Ramos (cell line): ENCODE measurements around the gene RDM1.
"Not testable (repeated sequence)": the region's sequence is repeated elsewhere in the genome, so short reads cannot be mapped to it uniquely, and the experiment has no call there.

Experiments used
- in situ Hi-C: fragments of 300-500 bp; cut with MboI; formaldehyde crosslinking; loops from one replicate; pipeline ENCODE4 v1.14.3; 2022; ENCODE audit warnings: low sequenced_read_pairs; ENCODE audit not compliant: unreplicated experiment

Gene RDM1

GRCh38 chr17:35930211-35931065 lies at the start of gene RDM1:
Gene RDM1 (minus strand): TSS chr17:35930773. CDS start chr17:35930727, 46 bp downstream.
- in situ Hi-C loops: no loop called here

- in situ Hi-C loops: loop anchor here (10.0 kb wide), 1 partner anchor 506 kb away; the partner anchor contains the start of gene ZNHIT3
Observed at GRCh38 chr17:35978346-35978745, 47.8 kb upstream of the RDM1 start.

GRCh38 chr17:35977509-35977908 lies 46.9 kb upstream of the RDM1 start:
- in situ Hi-C loops: loop anchor here (10.0 kb wide), 1 partner anchor 507 kb away; the partner anchor contains the start of gene ZNHIT3

- in situ Hi-C loops: loop anchor here (5.0 to 10.0 kb wide), 2 partner anchors 174 to 511 kb away; partner anchors contain the start of gene ZNHIT3
Observed at GRCh38 chr17:35973333-35974260, 43.0 kb upstream of the RDM1 start.

GRCh38 chr17:35972945-35973332 lies 42.4 kb upstream of the RDM1 start:
- in situ Hi-C loops: loop anchor here (5.0 to 10.0 kb wide), 2 partner anchors 174 to 512 kb away; partner anchors contain the start of gene ZNHIT3

GRCh38 chr17:35972535-35972934 lies 42.0 kb upstream of the RDM1 start:
- in situ Hi-C loops: loop anchor here (5.0 to 10.0 kb wide), 2 partner anchors 175 to 512 kb away; partner anchors contain the start of gene ZNHIT3

GRCh38 chr17:35972066-35972465 lies 41.5 kb upstream of the RDM1 start:
- in situ Hi-C loops: loop anchor here (5.0 to 10.0 kb wide), 2 partner anchors 175 to 513 kb away; partner anchors contain the start of gene ZNHIT3

GRCh38 chr17:35969558-35970380 lies 39.2 kb upstream of the RDM1 start:
- in situ Hi-C loops: loop anchor here (5.0 to 10.0 kb wide), 2 partner anchors 178 to 515 kb away; partner anchors contain the start of gene ZNHIT3

- in situ Hi-C loops: no loop called here
Observed at GRCh38 chr17:35968520-35969054, 38.0 kb upstream of the RDM1 start.

- in situ Hi-C loops: no loop called here
Observed at GRCh38 chr17:35965272-35965671, 34.7 kb upstream of the RDM1 start.

GRCh38 chr17:35963663-35964062 lies 33.1 kb upstream of the RDM1 start:
- in situ Hi-C loops: no loop called here

- in situ Hi-C loops: no loop called here
Observed at GRCh38 chr17:35953720-35954119, 23.1 kb upstream of the RDM1 start.

- in situ Hi-C loops: no loop called here
Observed at GRCh38 chr17:35949401-35949800, 18.8 kb upstream of the RDM1 start.

- in situ Hi-C loops: no loop called here
Observed at GRCh38 chr17:35948092-35948491, 17.5 kb upstream of the RDM1 start.

GRCh38 chr17:35947156-35947585 lies 16.6 kb upstream of the RDM1 start:
- in situ Hi-C loops: no loop called here

GRCh38 chr17:35944151-35944550 lies 13.6 kb upstream of the RDM1 start:
- in situ Hi-C loops: no loop called here

GRCh38 chr17:35943537-35943936 lies 13.0 kb upstream of the RDM1 start, which contains the start of gene LYZL6:
Gene LYZL6 (minus strand): TSS chr17:35943713. CDS start chr17:35939356, 4,357 bp downstream.
- in situ Hi-C loops: no loop called here

- in situ Hi-C loops: no loop called here
Observed at GRCh38 chr17:35942588-35943186, 12.1 kb upstream of the RDM1 start.

- in situ Hi-C loops: not testable (repeated sequence)
Observed at GRCh38 chr17:35938492-35938891, 7.9 kb upstream of the RDM1 start.
